BLaER1 treated with 17β-estradiol and CSF1 and Interleukin-3, amounts not matched to agents 10 nM and 100 nM (cell line): Measurements from ENCODE around the gene D2HGDH.

Experiments used
- H3K27ac ChIP-seq, 11 experiments: shearing (Covaris generic); formaldehyde crosslinking; 2 replicates each; pipeline ENCODE4 v1.8.1; 2022
- H3K27me3 ChIP-seq, 11 experiments: shearing (Covaris generic); formaldehyde crosslinking; 2 replicates each; pipeline ENCODE4 v1.8.1; 2022
- H3K36me3 ChIP-seq, 11 experiments: shearing (Covaris generic); formaldehyde crosslinking; 2 replicates each; pipeline ENCODE4 v1.8.1; 2022
- H3K4me1 ChIP-seq, 10 experiments: shearing (Covaris generic); formaldehyde crosslinking; 2 replicates each; pipeline ENCODE4 v1.8.1; 2022
- H3K4me2 ChIP-seq, 11 experiments: shearing (Covaris generic); formaldehyde crosslinking; 2 replicates each; pipeline ENCODE4 v1.8.1; 2022
- H3K4me3 ChIP-seq, 10 experiments: shearing (Covaris generic); formaldehyde crosslinking; 2 replicates each; pipeline ENCODE4 v1.8.1; 2022
- H3K9ac ChIP-seq, 11 experiments: shearing (Covaris generic); formaldehyde crosslinking; 2 replicates each; pipeline ENCODE4 v1.8.1; 2022
- H3K9me3 ChIP-seq, 11 experiments: shearing (Covaris generic); formaldehyde crosslinking; replicated peaks in 1 of 11; 2 replicates each; pipeline ENCODE4 v1.8.1; 2022
- H4K20me1 ChIP-seq, 11 experiments: shearing (Covaris generic); formaldehyde crosslinking; 2 replicates each; pipeline ENCODE4 v1.8.1; 2022
- Cebpa-rat ChIP-seq, 11 experiments: shearing (Covaris generic); IDR thresholded peaks; 2 replicates each; pipeline ENCODE4 v1.8.1; 2022

The D2HGDH gene

DNA sequence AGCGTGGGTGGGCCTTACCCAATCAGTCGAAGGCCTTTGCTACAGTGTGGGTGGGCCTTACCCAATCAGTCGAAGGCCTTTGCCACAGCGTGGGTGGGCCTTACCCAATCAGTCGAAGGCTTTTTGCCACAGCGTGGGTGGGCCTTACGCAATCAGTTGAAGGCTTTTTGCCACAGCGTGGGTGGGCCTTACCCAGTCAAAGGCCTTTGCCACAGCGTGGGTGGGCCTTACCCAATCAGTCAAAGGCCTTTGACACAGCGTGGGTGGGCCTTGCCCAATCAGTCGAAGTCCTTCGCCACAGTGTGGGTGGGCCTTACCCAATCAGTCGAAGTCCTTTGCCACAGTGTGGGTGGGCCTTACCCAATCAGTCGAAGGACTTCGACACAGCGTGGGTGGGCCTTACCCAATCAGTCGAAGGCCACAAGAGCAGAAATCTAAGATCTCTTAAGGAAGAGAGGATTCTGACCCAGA lies 25.9 kb downstream of the D2HGDH start:
- Histone ChIP-seq H3K4me3 (no peak overlapping the region), H3K9ac (no peak overlapping the region), H3K4me2 (no peak overlapping the region; a peak in 1 of 22 replicates), H3K4me1 (peaks cover 37 to 62% (median 51%) of the 10 kb centered on the region in 10 experiments), H3K27me3 (no peaks in the 10 kb centered on the region), H3K27ac (0 out of 22 replicates have a peak overlapping the region, but pooled peaks of 3 of the 11 experiments have one; percentile 29 to 88 (median 35)), H3K9me3 (peaks cover 4 to 8% (median 5%) of the 10 kb centered on the region in 11 experiments; a peak in 16 of 22 replicates), H4K20me1 (no peaks in the 10 kb centered on the region), H3K36me3 (peaks cover 29 to 55% (median 42%) of the 10 kb centered on the region in 11 experiments)
- peak in 2 of 11 experiments; percentile 46 to 48; a peak in 2 of 22 replicates for TF ChIP-seq Cebpa-rat (IDR thresholded peaks at IDR 0.05)

DNA sequence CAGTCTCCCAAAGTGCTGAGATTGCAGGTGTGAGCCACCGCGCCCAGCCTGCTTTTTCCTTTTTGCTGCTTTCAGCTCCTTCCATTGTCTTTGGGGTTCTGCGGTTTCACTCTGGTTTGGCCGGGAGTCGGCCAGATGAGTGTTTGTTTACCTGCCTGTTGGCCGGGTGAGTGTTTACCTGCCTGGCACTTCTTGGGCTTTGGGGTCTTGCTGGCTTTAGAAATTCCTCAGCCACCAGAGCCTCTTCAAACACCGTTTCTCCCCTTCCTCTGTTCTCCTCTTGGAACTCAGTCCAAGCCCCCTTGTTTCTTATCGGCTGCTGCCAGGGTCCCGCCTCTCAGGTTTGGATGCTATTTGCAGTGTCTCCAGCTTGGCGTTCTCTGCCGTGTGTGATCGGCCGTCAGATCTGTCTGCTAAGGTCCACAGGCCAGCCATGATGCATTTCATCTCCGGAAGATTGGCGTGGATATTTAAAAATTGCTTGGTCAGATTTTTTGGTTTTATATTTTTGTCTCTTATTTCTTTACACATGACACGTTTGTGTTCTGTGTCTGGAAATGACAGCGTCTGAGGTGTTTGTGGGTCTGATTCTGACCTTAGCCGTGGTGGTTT lies 28.0 kb downstream of the D2HGDH start:
- no peak for TF ChIP-seq Cebpa-rat (IDR thresholded peaks at IDR 0.05)
- no peaks in the 10 kb centered on the region for H3K27me3 ChIP-seq
- peaks cover 4 to 8% (median 5%) of the 10 kb centered on the region in 11 experiments; a peak in 16 of 22 replicates for H3K9me3 ChIP-seq
- H3K9ac ChIP-seq = peak overlapping the region in 9 of 11 experiments; percentile 1 to 76 (median 67); a peak in 9 of 22 replicates
- H3K4me2 ChIP-seq = peak overlapping the region in 9 of 11 experiments; percentile 28 to 85 (median 81); a peak in 14 of 22 replicates
- peaks cover 9 to 35% (median 21%) of the 10 kb centered on the region in 11 experiments; a peak in 20 of 22 replicates for H3K36me3 ChIP-seq
- no peaks in the 10 kb centered on the region for H4K20me1 ChIP-seq
- H3K4me3 ChIP-seq = no peak overlapping the region
- peaks cover 37 to 62% (median 51%) of the 10 kb centered on the region in 10 experiments for H3K4me1 ChIP-seq
- peak overlapping the region in 9 of 11 experiments; percentile 66 to 88 (median 83); a peak in 17 of 22 replicates for H3K27ac ChIP-seq

DNA sequence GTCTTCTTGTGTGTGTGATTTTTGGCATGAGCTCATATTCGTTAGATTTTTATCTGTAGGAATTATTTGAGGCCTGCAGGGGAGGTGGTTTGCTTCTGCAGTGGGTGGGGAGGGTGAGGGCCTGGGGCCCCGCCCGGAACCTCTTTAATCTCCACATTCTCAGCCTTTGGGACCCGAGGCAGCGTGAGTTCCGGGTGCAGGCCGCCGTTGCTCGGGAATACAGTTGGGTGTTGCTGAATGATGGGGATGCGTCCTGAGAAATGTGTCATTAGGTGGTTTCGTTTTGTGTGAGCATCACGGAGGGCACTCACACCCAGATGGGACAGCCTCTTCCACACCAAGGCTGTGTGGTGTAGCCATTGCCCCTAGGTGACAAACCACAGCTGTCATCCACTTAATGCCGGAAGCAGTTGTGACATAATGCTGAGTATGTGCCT lies 28.5 kb downstream of the D2HGDH start:
- peak overlapping the region in 10 of 11 experiments; percentile 48 to 88 (median 81); a peak in 17 of 22 replicates for H3K27ac ChIP-seq
- H3K36me3 ChIP-seq = peaks cover 8 to 29% (median 18%) of the 10 kb centered on the region in 11 experiments; a peak in 19 of 22 replicates
- H3K27me3 ChIP-seq = no peaks in the 10 kb centered on the region
- peaks cover 4 to 8% (median 5%) of the 10 kb centered on the region in 11 experiments; a peak in 16 of 22 replicates for H3K9me3 ChIP-seq
- TF ChIP-seq Cebpa-rat (IDR thresholded peaks at IDR 0.05) = no peak
- H4K20me1 ChIP-seq = no peaks in the 10 kb centered on the region
- H3K4me1 ChIP-seq = peaks cover 37 to 67% (median 51%) of the 10 kb centered on the region in 10 experiments
- peak overlapping the region; percentile 67 to 85 (median 82); a peak in 19 of 22 replicates for H3K4me2 ChIP-seq
- peak overlapping the region in 9 of 11 experiments; percentile 49 to 76 (median 67); a peak in 13 of 22 replicates for H3K9ac ChIP-seq
- no peak overlapping the region for H3K4me3 ChIP-seq

DNA sequence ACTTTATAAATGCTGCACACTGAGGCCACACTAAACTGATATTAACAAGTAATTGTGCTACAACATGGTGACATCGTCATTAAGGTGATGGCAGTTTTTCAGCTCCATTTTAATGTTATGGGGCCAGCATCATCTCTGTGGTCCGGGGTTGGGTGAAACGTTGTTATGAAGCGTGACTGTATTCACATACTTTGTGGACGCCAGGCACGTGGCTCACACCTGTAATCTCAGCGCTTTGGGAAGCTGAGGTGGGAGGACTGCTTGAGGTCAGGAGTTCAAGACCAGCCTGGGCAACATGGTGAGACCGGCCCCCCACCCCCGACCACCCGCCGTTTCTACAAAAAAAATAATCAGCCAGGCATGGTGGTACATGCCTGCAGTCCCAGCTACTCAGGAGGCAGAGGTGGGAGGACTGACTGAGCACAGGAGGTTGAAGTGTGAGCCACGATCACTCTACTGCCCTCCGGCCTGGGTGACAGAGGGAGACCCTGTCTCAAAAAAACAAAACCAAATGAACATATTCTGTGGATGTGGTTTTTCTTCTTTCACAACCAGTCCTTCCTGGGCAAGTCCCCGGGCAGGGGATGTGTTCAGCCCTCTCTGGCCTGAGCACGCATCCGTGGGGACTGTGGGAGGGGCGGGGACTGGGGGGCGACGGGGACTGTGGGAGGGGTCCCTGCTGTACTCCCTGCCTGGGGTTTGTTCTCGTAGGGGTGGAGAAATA lies 29.3 kb downstream of the D2HGDH start:
- Histone ChIP-seq H3K27me3 (no peaks in the 10 kb centered on the region), H3K4me1 (peaks cover 37 to 72% (median 53%) of the 10 kb centered on the region in 10 experiments), H3K36me3 (peaks cover 8 to 23% (median 16%) of the 10 kb centered on the region in 11 experiments; a peak in 19 of 22 replicates), H3K27ac (peak overlapping the region in 10 of 11 experiments; percentile 64 to 88 (median 81); a peak in 19 of 22 replicates), H4K20me1 (no peaks in the 10 kb centered on the region), H3K4me2 (peak overlapping the region; percentile 67 to 85 (median 82)), H3K9me3 (peaks cover 4 to 8% (median 5%) of the 10 kb centered on the region in 11 experiments; a peak in 16 of 22 replicates), H3K9ac (peak overlapping the region; percentile 3 to 76 (median 65); a peak in 21 of 22 replicates), H3K4me3 (peak overlapping the region in 2 of 10 experiments; percentile 23 to 44; a peak in 5 of 20 replicates)
- no peak for TF ChIP-seq Cebpa-rat (IDR thresholded peaks at IDR 0.05)

DNA sequence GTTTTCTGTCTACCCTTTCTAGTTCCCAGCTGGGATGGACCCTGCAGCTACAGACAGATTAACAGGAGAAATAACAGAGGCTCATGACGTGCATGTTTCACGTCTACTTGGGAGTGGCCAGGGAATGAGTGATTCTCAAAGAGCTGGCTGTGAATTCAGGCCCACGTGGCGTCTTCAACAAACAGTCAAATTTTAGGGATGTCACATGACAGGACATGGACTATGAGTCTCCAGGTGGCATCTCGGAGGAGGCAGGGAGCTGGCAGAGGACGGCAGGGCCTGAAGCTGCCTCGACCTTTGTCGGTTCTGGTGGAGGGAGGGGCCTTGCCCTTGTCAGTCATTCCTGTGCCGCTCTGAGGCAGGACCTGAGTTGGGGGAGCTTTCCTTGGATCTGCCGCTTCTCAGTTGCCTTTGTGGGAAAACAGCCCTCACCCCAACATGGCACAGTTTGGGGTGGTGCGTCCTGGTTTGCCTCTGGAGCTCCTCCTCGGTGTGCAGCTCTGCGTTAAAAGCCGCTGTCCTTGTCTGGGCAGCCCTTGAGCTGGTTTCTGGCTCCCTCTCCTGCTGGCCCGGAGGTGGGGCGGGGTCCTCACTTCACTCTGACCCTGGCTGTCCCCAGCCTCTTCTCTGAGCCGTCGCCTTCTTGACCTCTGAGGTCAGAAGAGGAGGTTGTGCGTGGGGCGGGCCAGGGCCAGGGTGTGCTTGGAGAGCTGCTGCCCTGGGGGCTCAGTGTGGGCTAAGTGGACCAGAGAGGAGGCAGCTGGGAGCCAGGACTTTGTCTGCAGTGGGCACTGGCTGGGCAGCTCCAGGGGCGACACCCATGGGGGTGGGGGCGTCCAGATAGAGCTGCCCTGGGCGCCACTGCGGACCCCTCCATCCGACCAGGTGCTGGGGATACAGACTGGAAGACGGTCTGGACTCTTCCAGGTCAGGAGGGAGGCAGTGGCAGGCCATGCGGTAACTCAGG lies 30.1 kb downstream of the D2HGDH start:
- H3K36me3 ChIP-seq = peaks cover 8 to 20% (median 15%) of the 10 kb centered on the region in 11 experiments; a peak in 19 of 22 replicates
- peak overlapping the region; percentile 9 to 88 (median 79); a peak in 21 of 22 replicates for H3K27ac ChIP-seq
- H4K20me1 ChIP-seq = no peaks in the 10 kb centered on the region
- H3K27me3 ChIP-seq = no peaks in the 10 kb centered on the region
- peaks cover 4 to 8% (median 5%) of the 10 kb centered on the region in 11 experiments; a peak in 16 of 22 replicates for H3K9me3 ChIP-seq
- peak overlapping the region; percentile 67 to 85 (median 82) for H3K4me2 ChIP-seq
- H3K4me1 ChIP-seq = peaks cover 32 to 72% (median 56%) of the 10 kb centered on the region in 10 experiments
- H3K4me3 ChIP-seq = no peak overlapping the region; a peak in 1 of 20 replicates
- TF ChIP-seq Cebpa-rat (IDR thresholded peaks at IDR 0.05) = no peak
- peak overlapping the region; percentile 31 to 76 (median 63); a peak in 21 of 22 replicates for H3K9ac ChIP-seq

DNA sequence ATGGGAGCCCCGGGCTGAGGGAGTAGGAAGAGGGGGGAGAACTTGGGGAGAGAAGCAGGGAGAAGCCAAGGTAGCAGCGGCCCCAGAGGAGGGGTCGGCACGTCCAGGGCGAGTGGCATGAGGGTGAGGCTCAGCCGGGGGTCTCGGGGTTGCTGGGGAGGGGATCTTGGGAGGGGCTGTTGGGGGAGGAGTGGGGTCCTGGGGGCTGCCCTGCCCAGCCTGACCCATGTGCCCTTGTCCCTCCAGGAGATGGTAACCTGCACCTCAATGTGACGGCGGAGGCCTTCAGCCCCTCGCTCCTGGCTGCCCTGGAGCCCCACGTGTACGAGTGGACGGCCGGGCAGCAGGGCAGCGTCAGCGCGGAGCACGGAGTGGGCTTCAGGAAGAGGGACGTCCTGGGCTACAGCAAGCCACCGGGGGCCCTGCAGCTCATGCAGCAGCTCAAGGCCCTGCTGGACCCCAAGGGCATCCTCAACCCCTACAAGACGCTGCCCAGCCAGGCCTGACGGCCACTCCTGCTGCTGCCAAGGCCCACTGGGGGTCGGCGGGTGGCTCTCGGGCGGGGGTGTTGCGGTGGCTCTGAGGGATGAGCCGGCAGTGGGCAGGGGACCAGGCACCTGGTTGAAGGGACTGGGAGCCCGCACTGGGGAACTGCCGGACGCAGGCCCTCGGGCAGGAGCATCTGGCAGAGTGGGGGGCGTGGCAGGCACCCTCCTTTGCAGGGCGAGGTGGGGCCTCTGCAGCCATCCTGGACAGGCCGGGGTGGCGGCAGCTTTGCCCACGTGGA lies 33.2 kb downstream of the D2HGDH start:
- peak overlapping the region in 6 of 11 experiments; percentile 7 to 91 (median 38); a peak in 7 of 22 replicates for H3K27ac ChIP-seq
- H4K20me1 ChIP-seq = no peaks in the 10 kb centered on the region
- no peak overlapping the region for H3K4me3 ChIP-seq
- no peaks in the 10 kb centered on the region for H3K9me3 ChIP-seq
- peak overlapping the region in 2 of 11 experiments; percentile 15 to 17; a peak in 2 of 22 replicates for H3K9ac ChIP-seq
- H3K27me3 ChIP-seq = peaks cover 0 to 2% (median 0%) of the 10 kb centered on the region in 11 experiments; a peak in 2 of 22 replicates
- peaks cover 55 to 77% (median 68%) of the 10 kb centered on the region in 10 experiments for H3K4me1 ChIP-seq
- peak overlapping the region in 3 of 11 experiments; percentile 4 to 35 (median 18); a peak in 2 of 22 replicates for H3K4me2 ChIP-seq
- peaks cover 0 to 6% (median 0%) of the 10 kb centered on the region in 11 experiments; a peak in 3 of 22 replicates for H3K36me3 ChIP-seq
- no peak for TF ChIP-seq Cebpa-rat (IDR thresholded peaks at IDR 0.05)

DNA sequence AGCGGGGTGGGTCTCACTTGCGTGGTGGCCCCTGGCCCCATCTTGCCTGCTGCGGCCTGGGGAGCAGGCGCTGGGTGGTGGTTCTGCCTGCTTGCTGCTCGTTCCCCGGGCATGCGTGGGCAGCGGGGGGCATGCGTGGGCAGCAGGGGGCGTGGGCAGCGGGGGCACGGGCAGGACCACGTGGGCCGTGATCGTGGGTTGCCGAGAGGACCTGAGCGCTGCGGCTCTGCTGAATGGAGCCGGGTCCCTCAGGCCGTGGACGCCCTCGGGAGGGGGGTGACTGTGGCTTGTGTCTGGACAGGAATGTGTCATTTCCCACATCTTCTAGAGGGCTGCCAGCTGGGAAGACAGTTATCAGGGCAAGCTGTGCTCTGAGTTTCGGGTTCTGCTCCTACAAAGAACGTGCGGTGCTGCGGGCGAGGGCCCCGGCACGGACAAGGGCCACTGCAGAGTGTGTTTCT lies 33.9 kb downstream of the D2HGDH start:
- Histone ChIP-seq H3K27me3 (peaks cover 0 to 8% (median 0%) of the 10 kb centered on the region in 11 experiments; a peak in 2 of 22 replicates), H3K4me1 (peaks cover 54 to 77% (median 68%) of the 10 kb centered on the region in 10 experiments), H3K27ac (peak overlapping the region in 7 of 11 experiments; percentile 16 to 91 (median 40); a peak in 9 of 22 replicates), H4K20me1 (no peaks in the 10 kb centered on the region), H3K36me3 (peaks cover 0 to 6% (median 0%) of the 10 kb centered on the region in 11 experiments; a peak in 3 of 22 replicates), H3K9me3 (no peaks in the 10 kb centered on the region), H3K9ac (peak overlapping the region in 3 of 11 experiments; percentile 15 to 29 (median 26); a peak in 2 of 22 replicates), H3K4me3 (no peak overlapping the region), H3K4me2 (peak overlapping the region in 3 of 11 experiments; percentile 18 to 46 (median 35); a peak in 6 of 22 replicates)
- TF ChIP-seq Cebpa-rat (IDR thresholded peaks at IDR 0.05) = no peak
